GM19099 (cell line): ENCODE measurements around the gene MYEOV.

Experiments used
- POLR2A ChIP-seq: IDR thresholded peaks from 3 replicates; pipeline ENCODE4 v1.6.1; 2011; ENCODE audit warnings: low read depth; ENCODE audit not compliant: insufficient read length; ENCODE audit errors: extremely low read depth

Gene MYEOV

DNA sequence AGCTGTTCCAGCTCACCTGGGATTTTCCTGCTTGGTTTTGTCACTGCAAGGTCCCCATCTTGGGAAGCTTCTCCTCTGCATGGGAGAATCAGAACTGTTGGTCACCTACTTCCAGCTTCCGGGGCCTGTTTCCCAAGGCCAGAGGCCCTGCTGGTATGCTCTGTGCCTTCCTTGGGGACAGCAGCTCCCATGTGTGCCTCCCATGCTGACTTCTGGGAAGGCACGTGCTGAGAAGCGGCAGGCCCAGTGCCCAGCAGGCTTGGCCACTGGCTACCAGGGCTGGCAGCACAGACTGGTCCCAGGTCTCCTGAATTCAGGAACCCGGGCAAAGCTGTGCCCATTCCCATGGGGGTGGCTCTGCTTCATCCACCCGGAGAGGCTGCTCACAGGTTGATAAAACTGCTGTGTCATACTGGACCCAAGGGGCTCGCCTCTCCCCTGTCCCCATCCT, 33.8 kb downstream of the MYEOV start:
- no peak for TF ChIP-seq POLR2A

DNA sequence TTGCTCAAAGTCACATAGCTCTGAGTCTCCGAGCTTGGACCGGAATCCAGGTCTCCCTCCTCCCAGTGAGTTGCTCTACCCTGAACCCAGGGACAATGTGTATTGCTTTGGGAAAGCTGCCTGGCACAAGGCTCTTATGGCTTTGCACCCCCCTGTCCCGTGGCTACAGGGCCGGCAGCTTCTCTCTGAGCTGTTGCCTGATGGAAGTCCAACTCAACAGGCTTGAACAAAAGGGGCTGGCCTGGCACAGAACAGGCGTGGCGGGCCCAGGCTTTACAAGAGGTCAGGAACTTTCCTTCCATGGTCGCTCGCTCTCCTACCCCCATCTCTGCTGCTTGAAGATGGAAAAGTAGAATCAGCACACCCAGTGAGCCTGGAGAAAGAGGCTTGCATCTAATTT, 34.3 kb downstream of the MYEOV start:
- no peak for TF ChIP-seq POLR2A

DNA sequence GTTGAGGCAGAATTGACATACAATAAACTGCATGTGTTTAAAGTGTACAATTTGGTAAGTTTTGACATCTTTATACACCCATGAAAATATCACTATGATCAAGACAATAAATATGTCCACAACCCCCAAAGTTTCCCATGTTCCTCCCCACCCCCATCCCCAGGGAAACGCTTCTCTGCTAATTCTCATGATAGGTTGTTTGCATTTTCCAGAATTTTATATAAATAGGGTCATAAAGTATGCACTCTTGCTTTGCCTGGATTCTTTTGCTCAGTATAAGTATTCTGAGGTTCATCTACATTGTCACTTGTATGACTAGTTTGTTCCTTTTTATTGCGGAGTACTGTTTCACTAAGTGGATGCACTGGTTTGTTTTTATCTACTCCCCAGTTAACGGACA, 35.6 kb downstream of the MYEOV start:
- no peak for TF ChIP-seq POLR2A

DNA sequence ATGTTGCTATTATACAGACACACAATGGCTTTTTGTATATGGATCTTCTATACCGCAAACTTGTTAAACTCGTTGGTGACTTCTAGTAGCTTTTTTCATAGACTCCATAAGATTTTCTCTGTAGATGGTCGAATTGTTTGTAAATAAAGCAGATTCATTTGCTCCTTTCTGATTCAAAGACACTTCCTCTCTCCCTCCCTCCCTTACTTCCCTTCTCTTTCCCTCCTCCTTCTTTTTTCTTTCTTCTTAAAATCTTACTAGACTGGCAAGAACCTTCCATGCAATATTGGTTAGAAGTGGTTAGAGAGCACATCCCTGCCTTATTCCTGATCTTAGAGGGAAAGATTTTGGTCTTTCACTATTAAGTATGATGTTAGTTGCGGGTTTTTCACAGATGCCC, 36.4 kb downstream of the MYEOV start:
- no peak for TF ChIP-seq POLR2A

DNA sequence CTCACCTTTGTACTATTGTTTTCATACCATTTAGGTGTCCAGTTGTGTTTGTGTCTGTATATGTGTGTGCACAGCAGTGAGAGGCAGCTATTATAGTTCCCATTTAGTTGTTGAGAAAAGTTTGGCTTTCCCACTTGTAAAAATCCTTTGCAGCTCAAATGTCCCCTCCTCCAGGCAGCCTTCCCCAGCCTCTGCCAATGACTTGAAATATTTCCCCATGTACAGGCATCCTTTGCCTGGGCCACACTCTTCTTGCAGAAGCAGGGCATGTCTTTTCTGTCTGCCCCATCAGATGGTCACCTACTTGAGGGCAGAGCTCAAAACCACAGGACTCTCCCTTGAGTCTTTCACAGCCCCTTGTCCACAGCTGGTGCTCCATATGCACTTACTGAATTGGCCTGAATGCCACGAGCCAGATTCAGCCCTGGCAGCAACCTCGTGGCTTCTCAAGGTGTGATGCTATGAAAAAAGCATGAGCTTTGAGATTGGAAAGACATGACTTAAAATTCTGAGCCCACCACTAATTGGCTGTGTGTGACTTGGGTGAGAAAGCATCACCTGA, 39.3 kb downstream of the MYEOV start:
- TF ChIP-seq POLR2A = no peak

DNA sequence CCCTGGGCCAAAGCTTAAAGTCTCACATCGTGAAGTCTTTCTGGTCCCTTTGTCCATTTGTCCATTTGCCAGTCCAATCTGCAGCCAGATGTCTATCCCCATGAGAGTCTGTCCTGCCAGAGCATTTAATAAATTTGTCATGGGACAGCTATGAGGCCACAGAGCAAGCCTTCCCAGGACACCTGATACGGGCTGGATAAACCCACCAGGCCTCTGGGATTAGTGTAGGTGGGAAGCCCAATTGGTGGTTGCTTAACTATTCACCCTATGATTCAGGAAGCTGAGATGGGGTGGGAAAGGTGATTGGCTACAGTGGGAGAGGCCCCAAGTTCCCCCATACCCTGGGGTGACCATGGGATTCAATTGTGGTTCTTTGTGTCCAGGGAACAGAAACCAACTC, 39.9 kb downstream of the MYEOV start:
- TF ChIP-seq POLR2A = no peak

DNA sequence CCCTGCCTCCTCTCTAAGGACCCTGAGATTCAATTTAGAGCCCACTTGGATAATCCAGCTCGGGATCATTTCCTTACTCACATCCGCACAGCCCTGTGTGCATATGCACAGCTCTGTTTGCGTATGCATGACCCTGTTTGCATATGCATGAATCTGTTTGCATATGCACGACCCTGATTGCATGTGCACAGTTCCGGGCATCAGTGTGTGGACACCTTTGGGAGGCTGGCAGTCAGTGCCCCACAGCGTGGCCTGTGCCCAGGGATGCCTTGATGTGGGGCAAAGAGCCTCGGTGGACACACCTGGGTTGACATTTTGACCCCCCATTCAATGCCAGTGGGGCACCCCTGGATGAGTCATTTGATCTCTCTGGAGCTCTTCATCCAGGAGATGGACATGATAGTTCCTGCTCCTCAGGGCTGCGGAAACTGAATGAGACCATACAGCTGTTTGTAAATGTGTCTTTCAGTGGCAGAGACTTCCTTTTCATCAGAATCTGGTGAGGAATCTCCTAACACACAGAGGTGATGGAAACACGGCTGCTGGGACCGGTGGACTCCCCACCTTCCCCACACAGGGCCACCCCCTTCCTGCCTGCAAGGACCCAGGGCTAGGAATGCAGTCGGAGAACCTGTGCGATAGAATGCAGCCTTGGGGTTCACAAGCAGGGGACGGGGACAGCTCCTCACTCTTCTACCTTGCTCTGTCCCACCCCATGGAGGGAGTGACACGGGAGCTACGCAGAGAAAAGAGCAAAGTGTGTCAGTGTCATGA, 41.2 kb downstream of the MYEOV start:
- TF ChIP-seq POLR2A = no peak

DNA sequence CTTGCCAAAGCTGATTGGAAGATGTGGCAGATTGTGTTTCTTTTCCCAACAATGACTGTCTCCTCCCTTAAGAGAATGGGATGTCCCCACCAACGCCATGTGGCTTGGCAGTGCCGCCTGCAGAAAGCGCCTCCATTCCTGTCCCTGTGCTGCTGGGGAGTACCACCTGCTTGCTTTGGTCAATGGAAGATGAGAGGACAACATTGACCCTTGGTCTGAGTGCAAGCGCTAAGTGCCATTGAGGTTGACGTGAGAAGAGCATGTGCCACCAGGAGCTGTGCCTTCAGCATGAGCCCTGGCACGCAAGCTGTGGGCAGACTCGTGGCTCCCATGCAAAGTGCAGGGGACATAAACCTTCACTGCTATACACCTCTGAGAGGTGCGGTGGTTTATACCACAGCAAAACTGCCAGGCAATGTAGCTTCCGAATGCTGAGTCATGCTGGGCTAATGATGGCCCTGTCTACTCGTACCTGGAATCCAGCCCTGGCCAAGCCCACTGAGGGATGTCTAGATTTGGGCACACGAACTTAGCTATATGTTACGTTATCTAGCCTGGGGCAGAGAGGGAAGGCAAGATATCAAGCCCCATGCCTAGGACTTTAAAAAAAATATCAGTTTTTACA, 41.9 kb downstream of the MYEOV start:
- no peak for TF ChIP-seq POLR2A

DNA sequence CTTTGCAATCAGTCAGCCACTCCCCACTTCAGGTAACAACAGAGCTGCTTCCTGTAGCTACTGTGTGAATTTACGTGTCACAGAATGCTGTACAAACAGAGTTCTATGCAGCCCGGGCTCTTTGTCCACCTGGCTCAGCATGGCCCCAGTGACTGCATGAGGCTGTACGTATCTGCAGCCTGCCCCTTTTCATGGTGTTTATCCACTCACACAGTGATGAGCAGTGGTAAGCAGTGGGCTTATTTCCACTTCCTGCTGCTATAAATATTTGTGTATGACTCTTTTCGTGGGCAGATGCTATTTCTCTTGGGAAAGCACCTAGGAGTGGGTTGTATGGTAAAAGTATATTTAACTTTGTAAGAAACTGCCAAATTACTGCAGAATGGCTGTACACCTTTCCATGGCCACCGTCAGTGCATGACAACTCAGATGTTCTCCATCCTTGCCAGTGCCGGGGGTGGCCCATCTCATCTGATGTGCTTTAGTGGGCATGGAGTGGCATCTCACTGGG, 43.3 kb downstream of the MYEOV start:
- TF ChIP-seq POLR2A = no peak

DNA sequence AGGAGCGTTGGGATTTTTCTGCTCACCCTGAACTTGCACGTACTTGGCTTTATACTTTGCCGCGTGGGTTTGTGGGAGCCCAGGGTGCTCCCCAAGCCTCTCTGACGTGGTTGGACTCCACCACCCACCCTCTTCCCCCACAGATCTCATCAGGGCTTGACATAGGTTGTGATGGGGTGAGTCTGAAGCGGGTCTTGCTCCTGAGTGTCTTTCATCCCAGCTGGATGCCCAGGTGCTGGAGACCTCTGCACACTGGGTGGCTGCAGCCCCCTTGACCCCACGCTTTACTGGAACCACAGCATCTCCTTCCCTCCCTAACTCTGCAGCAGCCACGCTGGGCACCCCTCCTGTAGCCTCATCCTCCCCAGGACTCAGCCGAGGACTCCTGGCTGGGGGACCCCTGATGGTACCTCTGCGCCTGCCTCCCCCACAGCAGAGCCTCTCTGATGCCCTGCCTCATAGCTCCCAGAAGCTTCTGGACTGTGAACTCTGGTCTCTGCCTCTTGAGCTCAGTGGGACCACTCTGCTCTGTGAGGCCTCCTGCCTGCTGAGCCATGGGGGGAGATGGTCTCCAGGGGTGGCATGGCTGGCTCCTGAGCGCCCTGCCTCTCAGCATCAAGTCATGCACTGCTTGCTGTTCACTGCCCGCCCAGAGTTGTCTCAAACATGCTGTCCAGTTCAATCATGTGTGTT, 45.2 kb downstream of the MYEOV start:
- no peak for TF ChIP-seq POLR2A

DNA sequence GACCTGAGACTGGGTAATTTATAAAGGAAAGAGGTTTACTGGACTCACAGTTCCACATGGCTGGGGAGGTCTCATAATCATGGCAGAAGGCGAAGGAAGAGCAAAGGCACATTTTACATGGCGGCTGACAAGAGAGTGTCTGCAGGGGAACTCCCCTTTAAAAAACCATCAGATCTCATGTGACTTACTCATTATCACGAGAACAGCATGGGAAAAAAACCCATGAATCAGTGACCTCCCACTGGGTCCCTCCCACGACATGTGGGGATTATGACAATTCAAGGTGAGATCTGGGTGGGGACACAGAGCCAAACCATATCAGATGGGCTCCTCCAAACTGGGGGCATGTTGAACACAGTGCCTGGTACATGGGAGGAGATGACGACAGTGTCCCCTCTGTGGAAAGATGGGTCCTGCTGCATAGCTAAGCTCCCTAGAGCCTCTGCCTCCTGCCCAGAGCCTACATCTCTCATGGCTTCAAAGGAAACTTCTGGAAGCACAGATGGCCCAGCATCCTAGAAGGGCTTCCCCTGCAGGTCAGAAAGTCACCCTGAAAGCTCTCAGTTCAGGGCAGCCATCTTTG, 46.1 kb downstream of the MYEOV start:
- TF ChIP-seq POLR2A = no peak

DNA sequence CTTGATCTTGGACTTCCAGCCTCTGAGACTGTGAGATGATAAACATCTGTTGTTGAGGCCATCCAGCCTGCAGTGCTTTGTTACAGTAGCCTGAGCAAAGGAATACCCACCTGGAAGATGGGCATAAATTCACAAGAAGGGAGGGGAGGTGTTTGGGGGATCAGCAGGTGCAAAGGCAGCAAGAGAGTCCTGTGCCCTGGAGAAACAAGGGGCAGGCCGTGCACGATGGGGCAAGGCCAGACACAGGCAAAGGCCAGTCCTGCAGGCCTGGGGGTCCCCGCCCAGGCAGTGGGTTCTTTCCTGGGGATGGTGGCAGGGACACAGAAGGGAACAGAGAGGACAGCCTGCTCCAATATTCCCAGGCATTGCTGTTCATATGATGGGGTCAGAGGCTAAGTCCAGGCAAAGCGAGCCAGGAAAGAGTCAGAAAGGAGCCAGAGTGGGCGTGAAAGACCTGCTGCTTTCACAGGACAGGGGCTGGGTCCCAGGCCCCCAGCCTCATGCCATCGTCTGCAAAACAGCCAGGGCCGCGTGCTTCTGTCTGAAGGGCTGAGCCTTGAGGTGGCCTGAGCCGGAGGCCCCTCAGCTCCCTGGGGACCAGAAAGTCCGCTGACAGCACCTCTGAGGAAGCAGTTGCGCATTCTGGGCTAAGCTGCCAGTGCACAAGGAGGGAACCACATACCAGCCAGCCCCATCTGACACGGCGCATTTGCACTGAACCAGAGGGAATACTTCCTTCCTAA, 48.8 kb downstream of the MYEOV start:
- TF ChIP-seq POLR2A = no peak

DNA sequence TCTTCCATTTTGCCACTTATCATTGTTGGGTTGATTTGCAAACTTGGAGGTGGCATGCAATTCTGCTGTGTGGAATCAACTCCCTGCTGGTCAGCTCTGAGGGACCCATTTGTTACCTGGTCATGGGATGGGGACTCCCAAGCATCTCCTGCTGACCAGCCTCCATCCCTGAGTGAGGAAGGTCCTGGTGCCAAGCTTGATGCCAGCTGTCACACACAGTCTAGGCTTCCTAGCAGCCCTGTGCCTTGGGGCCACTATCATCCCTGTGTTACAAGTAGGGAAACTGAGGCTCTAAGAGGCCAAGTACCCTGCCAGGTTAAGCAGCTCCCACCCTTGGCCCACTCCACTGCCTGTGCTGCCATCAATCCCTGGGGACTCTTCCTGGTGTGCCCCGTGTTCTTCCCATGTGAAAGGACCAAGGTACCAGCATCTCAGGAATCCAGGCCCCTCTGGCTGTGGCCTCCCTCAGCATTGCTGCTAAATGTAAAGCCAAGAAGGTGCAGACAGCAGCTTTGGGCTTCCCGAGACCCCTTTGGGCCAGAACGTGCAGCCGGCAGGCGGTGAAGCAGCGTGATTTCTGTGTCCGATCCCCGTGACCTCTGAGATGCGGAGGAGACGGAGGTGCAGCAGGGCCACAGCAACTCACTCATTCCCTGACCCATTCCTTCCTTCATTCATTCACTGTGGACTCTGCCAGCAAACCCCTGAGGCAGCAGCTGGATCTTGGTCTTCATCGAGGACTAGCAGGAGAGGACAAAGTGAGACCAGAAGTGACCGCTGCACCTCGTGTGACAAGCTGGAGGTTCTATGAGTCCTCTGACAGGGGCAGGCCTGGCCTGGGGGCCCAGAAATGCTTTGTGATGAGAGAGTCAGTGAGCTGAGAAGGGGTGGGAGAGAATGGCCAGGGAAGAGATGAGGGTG, 49.7 kb downstream of the MYEOV start:
- TF ChIP-seq POLR2A = no peak
